Raji (cell line): ENCODE data around the gene DOK3.

Source experiments
- POLR2A ChIP-seq: IDR thresholded peaks from 2 replicates; pipeline ENCODE4 v1.6.1; 2011; ENCODE audit warnings: low read depth, low read length, control low read depth; ENCODE audit not compliant: insufficient read depth

The DOK3 gene

GRCh38 chr5:177475563-177476427, 33.8 kb downstream of the DOK3 start:
- no peak for TF ChIP-seq POLR2A

- no peak for TF ChIP-seq POLR2A
Observed at GRCh38 chr5:177474846-177475562, 34.6 kb downstream of the DOK3 start.

GRCh38 chr5:177474002-177474476, 35.6 kb downstream of the DOK3 start:
- no peak for TF ChIP-seq POLR2A

- no peak for TF ChIP-seq POLR2A
Observed at GRCh38 chr5:177473443-177474001, 36.1 kb downstream of the DOK3 start, which contains the start of gene DBN1. TSS of gene DBN1 (minus strand) at chr5:177473634. CDS start at chr5:177473521, 113 bp downstream.

- TF ChIP-seq POLR2A = no peak
Observed at GRCh38 chr5:177472460-177473442, 36.9 kb downstream of the DOK3 start.

- no peak for TF ChIP-seq POLR2A
Observed at GRCh38 chr5:177471610-177472356, 37.8 kb downstream of the DOK3 start.

- TF ChIP-seq POLR2A = no peak
Observed at GRCh38 chr5:177470759-177471536, 38.7 kb downstream of the DOK3 start.

- no peak for TF ChIP-seq POLR2A
Observed at GRCh38 chr5:177469750-177470525, 39.7 kb downstream of the DOK3 start.

GRCh38 chr5:177468685-177469628, 40.7 kb downstream of the DOK3 start:
- no peak for TF ChIP-seq POLR2A

GRCh38 chr5:177468329-177468684, 41.3 kb downstream of the DOK3 start:
- TF ChIP-seq POLR2A = no peak

- TF ChIP-seq POLR2A = no peak
Observed at GRCh38 chr5:177467436-177467835, 42.2 kb downstream of the DOK3 start.

- TF ChIP-seq POLR2A = no peak
Observed at GRCh38 chr5:177466861-177467260, 42.8 kb downstream of the DOK3 start.

GRCh38 chr5:177465044-177465443, 44.6 kb downstream of the DOK3 start:
- no peak for TF ChIP-seq POLR2A
